Epithelial cell of esophagus (primary cell): ENCODE results near the gene CNST.

Source experiments
- DNase-seq: peaks from one replicate; pipeline ENCODE4 v3.0.0; 2010; ENCODE audit warnings: low read depth
- H3K4me3 ChIP-seq: 2 replicates; pipeline ENCODE4 v1.5.1; 2011; ENCODE audit warnings: mild to moderate bottlenecking, low read length, control low read depth
- CTCF ChIP-seq: IDR thresholded peaks from 2 replicates; pipeline ENCODE4 v1.5.1; 2011; ENCODE audit warnings: low read depth, mild to moderate bottlenecking, low read length, control low read depth, inconsistent platforms; ENCODE audit not compliant: insufficient read depth; ENCODE audit errors: missing control alignments

CNST gene

DNA sequence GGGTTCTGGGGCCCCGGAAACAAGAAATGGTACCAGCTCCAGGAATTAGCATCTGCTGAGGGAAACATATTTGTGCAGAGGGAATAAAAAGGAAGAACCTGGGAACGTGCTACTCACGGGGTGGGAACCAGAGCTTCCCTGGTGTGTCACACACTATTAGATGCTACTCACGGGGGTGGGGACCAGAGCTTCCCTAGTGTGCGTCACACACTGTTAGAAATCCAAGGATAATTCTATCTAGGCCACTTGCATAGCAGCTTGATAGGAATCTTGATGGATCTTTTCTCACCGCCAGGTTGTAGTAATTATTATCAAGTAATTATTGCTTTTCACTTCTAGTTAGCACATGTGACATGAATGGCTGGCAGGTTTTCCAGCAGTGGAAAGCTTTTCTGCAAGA lies 103.4 kb downstream of the CNST start:
- no peak for TF ChIP-seq CTCF
- H3K4me3 ChIP-seq, result no peak overlapping the region
- no peak for DNase-seq

DNA sequence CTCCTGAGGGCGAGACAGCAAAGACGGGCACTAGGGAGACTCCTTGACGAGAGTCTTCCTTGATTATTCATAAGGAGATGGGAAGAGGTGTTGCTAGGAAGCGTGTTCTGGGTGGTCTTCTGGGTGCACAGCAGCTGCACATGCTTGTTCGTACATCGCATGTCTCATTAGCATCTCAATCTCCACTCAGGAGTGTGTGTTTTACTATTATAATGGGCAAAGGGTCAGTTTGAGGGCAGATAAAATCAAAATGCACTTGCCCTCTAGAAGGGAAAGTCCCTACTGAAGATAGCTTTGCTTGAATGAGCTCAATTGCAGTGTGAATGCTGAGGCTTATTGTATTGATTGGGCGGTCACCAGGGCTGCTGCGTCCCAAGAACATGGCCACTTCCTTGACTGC lies 107.8 kb downstream of the CNST start:
- H3K4me3 ChIP-seq, result no peak overlapping the region
- no peak for TF ChIP-seq CTCF
- DNase-seq, result no peak

DNA sequence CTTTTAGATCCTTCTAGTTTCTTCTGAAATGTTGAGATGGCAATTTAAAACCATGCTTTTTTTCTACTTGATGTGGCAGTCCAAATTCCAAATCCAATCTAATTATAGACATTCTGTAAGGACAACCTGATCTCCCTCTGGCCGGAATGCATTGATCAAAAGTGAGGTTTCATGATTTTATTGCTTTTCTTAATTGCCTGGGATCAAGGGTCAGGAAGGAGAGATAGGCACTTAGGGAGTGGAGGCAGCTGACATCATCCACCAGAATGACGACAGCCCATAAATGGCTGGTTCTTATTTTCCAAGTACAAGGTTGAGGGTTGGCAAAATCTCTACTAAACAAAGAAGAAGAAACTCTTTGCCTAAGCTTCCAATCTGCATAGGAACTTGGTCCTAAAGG lies 111.6 kb downstream of the CNST start:
- H3K4me3 ChIP-seq, result no peak overlapping the region
- TF ChIP-seq CTCF, result no peak
- no peak for DNase-seq

DNA sequence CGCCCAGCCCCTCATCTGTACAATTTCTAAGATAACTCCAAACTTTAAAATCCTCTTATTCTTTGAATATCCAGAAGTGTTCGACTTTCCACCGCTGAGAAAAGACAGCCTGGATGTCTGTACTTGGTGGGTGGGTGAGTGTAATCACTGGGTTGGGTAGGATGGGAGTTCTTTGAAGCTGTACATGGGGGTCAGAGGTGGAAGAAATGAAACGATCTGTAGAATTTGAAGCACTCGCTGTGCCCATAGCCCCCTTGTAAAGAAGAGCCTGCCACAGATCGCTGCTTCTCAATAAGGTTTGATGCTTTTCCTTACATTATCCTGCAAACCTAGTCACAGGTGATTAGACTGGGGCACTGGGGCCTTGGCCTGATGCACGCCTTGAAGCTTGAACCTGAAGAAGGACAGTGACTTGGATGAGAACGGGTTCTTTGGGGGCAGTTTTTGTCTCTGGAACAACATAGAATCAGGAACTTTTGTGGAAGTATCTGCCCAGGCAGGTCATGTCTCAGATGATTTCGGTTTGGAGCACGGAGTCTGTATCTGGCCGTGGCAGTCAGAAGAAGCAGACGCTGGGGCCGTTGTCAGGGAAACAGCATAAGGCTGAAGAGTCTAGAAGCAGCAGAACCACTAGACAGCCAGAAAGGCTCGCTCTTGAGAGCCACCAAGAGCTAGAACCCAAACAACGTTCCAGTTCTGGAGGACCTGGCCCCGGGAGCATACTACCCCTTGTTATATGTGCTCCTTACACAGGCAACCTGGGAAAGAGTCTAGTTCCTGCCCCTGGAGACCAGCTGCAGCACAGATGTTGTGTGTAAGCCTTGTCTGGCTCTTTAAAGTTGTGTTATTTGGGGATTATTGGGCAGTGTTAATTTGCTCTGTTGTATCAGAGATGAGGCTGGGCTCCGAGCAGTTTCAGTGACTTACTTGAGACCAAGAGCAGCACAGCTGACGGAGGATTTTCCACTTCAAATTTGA lies 112.8 kb downstream of the CNST start:
- DNase-seq, result no peak
- TF ChIP-seq CTCF, result no peak
- H3K4me3 ChIP-seq, result no peak overlapping the region

DNA sequence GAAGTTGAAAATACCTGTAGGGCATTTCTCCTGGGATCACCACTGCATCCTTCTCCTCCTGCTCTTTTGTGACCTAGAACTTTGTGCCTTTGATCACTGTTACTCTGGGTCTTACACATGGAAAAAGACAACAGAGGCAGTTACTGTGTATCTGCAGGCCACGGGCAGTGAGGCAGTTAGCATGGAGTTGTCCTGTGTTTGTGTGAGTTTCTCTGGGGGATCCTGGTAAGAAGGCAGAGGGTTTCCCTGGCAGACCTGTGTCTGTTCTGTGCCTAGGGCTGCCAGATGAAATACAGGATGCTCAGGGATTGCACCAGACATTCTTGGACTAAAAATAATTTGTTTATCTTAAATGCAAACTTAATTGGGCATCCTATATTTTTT lies 113.5 kb downstream of the CNST start:
- no peak for TF ChIP-seq CTCF
- DNase-seq, result no peak
- H3K4me3 ChIP-seq, result no peak overlapping the region

GRCh38 chr1:246680190-246680589 lies 113.9 kb downstream of the CNST start:
- no peak for DNase-seq
- no peak overlapping the region for H3K4me3 ChIP-seq
- TF ChIP-seq CTCF, result no peak

DNA sequence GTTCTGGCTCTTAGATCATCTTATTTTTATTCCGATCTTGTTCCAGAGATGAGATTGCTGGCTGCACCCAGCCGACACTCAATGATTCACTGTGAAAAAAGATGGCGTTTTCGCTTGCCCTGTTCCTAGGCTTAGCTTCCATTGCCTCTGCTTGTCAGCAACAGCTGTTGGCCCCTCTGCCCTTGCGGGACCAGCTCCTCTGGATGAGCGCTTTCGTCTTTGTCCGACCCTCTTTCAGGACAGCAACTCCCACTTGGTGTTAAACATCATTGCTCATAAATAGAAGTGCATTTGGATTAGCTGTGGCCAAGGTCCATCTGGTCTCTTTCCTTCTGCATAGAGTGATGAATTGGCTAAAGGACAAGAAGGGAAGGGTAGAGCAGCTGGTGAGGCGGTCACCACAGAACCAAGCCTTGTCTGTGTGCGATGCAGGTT lies 114.5 kb downstream of the CNST start:
- H3K4me3 ChIP-seq, result no peak overlapping the region
- TF ChIP-seq CTCF, result no peak
- DNase-seq, result no peak
